ENCODE measurements around the gene TMEM9. TPM values are rescaled to one million over a fixed set of nuclear protein-coding genes. Genes with fewer than 3 reads are reported as not detected.
A peak's percentile ranks its signal among the peaks of the same experiment; 100 is the strongest.

The TMEM9 gene
- total RNA-seq, 1 donor from 2014 or later = 109 TPM

DNA sequence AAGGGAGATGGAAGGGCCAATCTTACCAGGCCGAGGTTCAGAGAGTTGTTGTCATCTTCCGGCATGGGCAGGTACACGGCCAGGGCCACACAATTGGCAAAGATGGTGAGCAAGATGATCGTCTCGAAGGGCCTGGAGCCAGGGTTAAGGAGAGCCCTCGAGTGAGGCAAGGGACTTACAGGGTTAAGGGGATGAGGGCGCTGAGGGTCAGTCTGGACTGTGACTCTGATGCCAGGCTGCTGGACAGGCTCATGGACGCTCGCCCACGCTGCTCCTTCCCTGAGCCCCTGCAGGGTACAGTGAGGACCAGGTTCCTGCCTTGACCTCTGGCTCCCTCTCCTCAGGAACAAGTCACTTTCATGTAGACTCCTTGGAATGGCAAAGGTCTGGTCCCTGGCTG is 44.1 kb downstream of the TMEM9 start:
- DNase-seq (ENCODE audit: low spot score) = no peak
- peaks cover 64% of the 10 kb centered on the region for H3K4me1 Mint-ChIP-seq
- H3K27me3 Mint-ChIP-seq (ENCODE audit: insufficient read depth, low read depth) = peaks cover 2% of the 10 kb centered on the region
- H3K4me1 ChIP-seq = peaks cover 21% of the 10 kb centered on the region
- H3K9me3 Mint-ChIP-seq = no peaks in the 10 kb centered on the region
- H3K9ac ChIP-seq = no peak overlapping the region
- H4K20me1 ChIP-seq (ENCODE audit: low read depth) = no peaks in the 10 kb centered on the region
- H3K27ac ChIP-seq = no peak overlapping the region
- H3K4me2 ChIP-seq = no peak overlapping the region
- H3K4me3 Mint-ChIP-seq = no peak overlapping the region
- H3K9me3 ChIP-seq (ENCODE audit: low read depth) = no peaks in the 10 kb centered on the region
- peak overlapping the region; percentile 70 for H3K27ac Mint-ChIP-seq
- peaks cover 17% of the 10 kb centered on the region for H3K27me3 ChIP-seq
- H3K36me3 Mint-ChIP-seq = no peaks in the 10 kb centered on the region
- no peak overlapping the region for H2AFZ ChIP-seq (replicated peaks)
- H3F3A ChIP-seq (ENCODE audit: low read depth) = no peaks in the 10 kb centered on the region
- TF ChIP-seq EZH2phosphoT487 (IDR thresholded peaks at IDR 0.05) (no peak), CTCF (IDR thresholded peaks at IDR 0.05) (no peak), EZH2 (IDR thresholded peaks at IDR 0.05) (no peak)
- no peak overlapping the region for H3K4me3 ChIP-seq
- H3K36me3 ChIP-seq = no peaks in the 10 kb centered on the region
- H3K79me2 ChIP-seq (ENCODE audit: low read depth) = no peaks in the 10 kb centered on the region

- Mint-ChIP-seq H3K4me1 (peaks cover 64% of the 10 kb centered on the region), H3K4me3 (no peak overlapping the region), H3K9me3 (no peaks in the 10 kb centered on the region), H3K27me3 (ENCODE audit: insufficient read depth, low read depth) (no peaks in the 10 kb centered on the region), H3K27ac (peak overlapping the region; percentile 70), H3K36me3 (no peaks in the 10 kb centered on the region)
- Histone ChIP-seq H3K27me3 (peaks cover 12% of the 10 kb centered on the region), H3K4me2 (no peak overlapping the region), H2AFZ (replicated peaks) (no peak overlapping the region), H3F3A (ENCODE audit: low read depth) (no peaks in the 10 kb centered on the region), H3K9ac (no peak overlapping the region), H3K9me3 (ENCODE audit: low read depth) (no peaks in the 10 kb centered on the region), H3K79me2 (ENCODE audit: low read depth) (no peaks in the 10 kb centered on the region), H3K27ac (no peak overlapping the region), H3K4me3 (no peak overlapping the region), H4K20me1 (ENCODE audit: low read depth) (no peaks in the 10 kb centered on the region), H3K36me3 (no peaks in the 10 kb centered on the region), H3K4me1 (peaks cover 21% of the 10 kb centered on the region)
- no peak for DNase-seq (ENCODE audit: low spot score)
- TF ChIP-seq CTCF (IDR thresholded peaks at IDR 0.05) = no peak
- TF ChIP-seq EZH2 (IDR thresholded peaks at IDR 0.05) = no peak
- no peak for TF ChIP-seq EZH2phosphoT487 (IDR thresholded peaks at IDR 0.05)
Measured at GRCh38 chr1:201109651-201110050, 44.6 kb downstream of the TMEM9 start.

GRCh38 chr1:201108614-201109013 is 45.7 kb downstream of the TMEM9 start:
- H3K4me1 ChIP-seq = peaks cover 25% of the 10 kb centered on the region
- H3F3A ChIP-seq (ENCODE audit: low read depth) = no peaks in the 10 kb centered on the region
- H3K36me3 ChIP-seq = no peaks in the 10 kb centered on the region
- peak overlapping the region; percentile 40 for H3K4me2 ChIP-seq
- no peak overlapping the region for H3K4me3 ChIP-seq
- no peaks in the 10 kb centered on the region for H3K9me3 ChIP-seq (ENCODE audit: low read depth)
- DNase-seq (ENCODE audit: low spot score) = peak; percentile 67
- H3K79me2 ChIP-seq (ENCODE audit: low read depth) = no peaks in the 10 kb centered on the region
- H3K36me3 Mint-ChIP-seq = no peaks in the 10 kb centered on the region
- no peaks in the 10 kb centered on the region for H4K20me1 ChIP-seq (ENCODE audit: low read depth)
- peak overlapping the region; percentile 65 for H3K4me3 Mint-ChIP-seq
- H3K27me3 ChIP-seq = peaks cover 7% of the 10 kb centered on the region
- H3K27me3 Mint-ChIP-seq (ENCODE audit: insufficient read depth, low read depth) = no peaks in the 10 kb centered on the region
- no peak overlapping the region for H3K27ac ChIP-seq
- no peak overlapping the region for H3K9ac ChIP-seq
- H2AFZ ChIP-seq (replicated peaks) = no peak overlapping the region
- TF ChIP-seq EZH2 (IDR thresholded peaks at IDR 0.05) = no peak
- TF ChIP-seq CTCF (IDR thresholded peaks at IDR 0.05) = no peak
- TF ChIP-seq EZH2phosphoT487 (IDR thresholded peaks at IDR 0.05) = no peak
- no peaks in the 10 kb centered on the region for H3K9me3 Mint-ChIP-seq
- peaks cover 65% of the 10 kb centered on the region for H3K4me1 Mint-ChIP-seq
- H3K27ac Mint-ChIP-seq = peak overlapping the region; percentile 95

Measured in neural progenitor cell (in vitro differentiated cells).